Measurements from ENCODE around the gene ACTL7A. TPM values are rescaled to one million over a fixed set of nuclear protein-coding genes. Genes with fewer than 3 reads are reported as not detected.

The ACTL7A gene
- total and polyA plus RNA-seq, 2 experiments from 2014 or later = not detected

DNA sequence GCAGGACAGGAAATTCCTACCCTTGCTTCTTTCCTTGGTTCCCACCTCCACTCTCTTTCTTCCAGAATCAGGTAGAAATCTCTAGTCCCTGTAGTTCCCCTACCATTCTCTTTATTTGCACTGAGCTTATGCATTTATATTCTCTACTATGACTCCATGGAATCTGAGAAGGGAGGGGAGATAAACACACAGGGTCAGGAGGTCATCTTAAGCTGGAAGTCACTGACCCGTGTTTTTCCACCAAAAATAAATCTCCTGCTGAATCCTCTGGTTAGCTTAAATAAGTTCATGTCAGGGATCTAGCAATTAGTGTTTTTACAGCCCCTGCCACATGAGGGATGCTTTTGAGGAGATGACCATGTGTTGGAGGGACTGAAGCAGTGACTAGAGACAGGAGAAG, 10.0 kb upstream of the ACTL7A start:
- no peaks in the 10 kb centered on the region for H3K9me2 ChIP-seq (ENCODE audit: insufficient read depth)
- H3K27ac ChIP-seq (ENCODE audit: low read depth) = no peak overlapping the region
- no peaks in the 10 kb centered on the region for H3K36me3 Mint-ChIP-seq (ENCODE audit: low read depth)
- peaks cover 8% of the 10 kb centered on the region for H3K27me3 Mint-ChIP-seq (ENCODE audit: insufficient read depth, low read depth, poor library complexity)
- H3K4me1 ChIP-seq (ENCODE audit: insufficient read depth) = no peaks in the 10 kb centered on the region
- no peak overlapping the region for H3K4me2 ChIP-seq
- DNase-seq (ENCODE audit: low spot score) (no peak), ATAC-seq (no peak)
- H3K9me3 Mint-ChIP-seq = no peaks in the 10 kb centered on the region
- H3K79me2 ChIP-seq (replicated peaks; ENCODE audit: insufficient read depth) = no peaks in the 10 kb centered on the region
- no peak overlapping the region for H3K27ac Mint-ChIP-seq
- no peak for TF ChIP-seq CREB1 (CRISPR knock-in tag; IDR thresholded peaks at IDR 0.05; ENCODE audit: low read depth)
- TF ChIP-seq, protein P1, sequence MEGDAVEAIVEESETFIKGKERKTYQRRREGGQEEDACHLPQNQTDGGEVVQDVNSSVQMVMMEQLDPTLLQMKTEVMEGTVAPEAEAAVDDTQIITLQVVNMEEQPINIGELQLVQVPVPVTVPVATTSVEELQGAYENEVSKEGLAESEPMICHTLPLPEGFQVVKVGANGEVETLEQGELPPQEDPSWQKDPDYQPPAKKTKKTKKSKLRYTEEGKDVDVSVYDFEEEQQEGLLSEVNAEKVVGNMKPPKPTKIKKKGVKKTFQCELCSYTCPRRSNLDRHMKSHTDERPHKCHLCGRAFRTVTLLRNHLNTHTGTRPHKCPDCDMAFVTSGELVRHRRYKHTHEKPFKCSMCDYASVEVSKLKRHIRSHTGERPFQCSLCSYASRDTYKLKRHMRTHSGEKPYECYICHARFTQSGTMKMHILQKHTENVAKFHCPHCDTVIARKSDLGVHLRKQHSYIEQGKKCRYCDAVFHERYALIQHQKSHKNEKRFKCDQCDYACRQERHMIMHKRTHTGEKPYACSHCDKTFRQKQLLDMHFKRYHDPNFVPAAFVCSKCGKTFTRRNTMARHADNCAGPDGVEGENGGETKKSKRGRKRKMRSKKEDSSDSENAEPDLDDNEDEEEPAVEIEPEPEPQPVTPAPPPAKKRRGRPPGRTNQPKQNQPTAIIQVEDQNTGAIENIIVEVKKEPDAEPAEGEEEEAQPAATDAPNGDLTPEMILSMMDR (conservative IDR thresholded peaks at IDR 0.05; ENCODE audit: low read depth in 2 of 2) = no peak
- TF ChIP-seq, protein P2, sequence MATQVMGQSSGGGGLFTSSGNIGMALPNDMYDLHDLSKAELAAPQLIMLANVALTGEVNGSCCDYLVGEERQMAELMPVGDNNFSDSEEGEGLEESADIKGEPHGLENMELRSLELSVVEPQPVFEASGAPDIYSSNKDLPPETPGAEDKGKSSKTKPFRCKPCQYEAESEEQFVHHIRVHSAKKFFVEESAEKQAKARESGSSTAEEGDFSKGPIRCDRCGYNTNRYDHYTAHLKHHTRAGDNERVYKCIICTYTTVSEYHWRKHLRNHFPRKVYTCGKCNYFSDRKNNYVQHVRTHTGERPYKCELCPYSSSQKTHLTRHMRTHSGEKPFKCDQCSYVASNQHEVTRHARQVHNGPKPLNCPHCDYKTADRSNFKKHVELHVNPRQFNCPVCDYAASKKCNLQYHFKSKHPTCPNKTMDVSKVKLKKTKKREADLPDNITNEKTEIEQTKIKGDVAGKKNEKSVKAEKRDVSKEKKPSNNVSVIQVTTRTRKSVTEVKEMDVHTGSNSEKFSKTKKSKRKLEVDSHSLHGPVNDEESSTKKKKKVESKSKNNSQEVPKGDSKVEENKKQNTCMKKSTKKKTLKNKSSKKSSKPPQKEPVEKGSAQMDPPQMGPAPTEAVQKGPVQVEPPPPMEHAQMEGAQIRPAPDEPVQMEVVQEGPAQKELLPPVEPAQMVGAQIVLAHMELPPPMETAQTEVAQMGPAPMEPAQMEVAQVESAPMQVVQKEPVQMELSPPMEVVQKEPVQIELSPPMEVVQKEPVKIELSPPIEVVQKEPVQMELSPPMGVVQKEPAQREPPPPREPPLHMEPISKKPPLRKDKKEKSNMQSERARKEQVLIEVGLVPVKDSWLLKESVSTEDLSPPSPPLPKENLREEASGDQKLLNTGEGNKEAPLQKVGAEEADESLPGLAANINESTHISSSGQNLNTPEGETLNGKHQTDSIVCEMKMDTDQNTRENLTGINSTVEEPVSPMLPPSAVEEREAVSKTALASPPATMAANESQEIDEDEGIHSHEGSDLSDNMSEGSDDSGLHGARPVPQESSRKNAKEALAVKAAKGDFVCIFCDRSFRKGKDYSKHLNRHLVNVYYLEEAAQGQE (IDR thresholded peaks at IDR 0.05; ENCODE audit: unreplicated experiment) = no peak
- no peak for TF ChIP-seq EZH2 (IDR thresholded peaks at IDR 0.05; ENCODE audit: low read depth, unreplicated experiment)
- no peaks in the 10 kb centered on the region for H3K4me1 Mint-ChIP-seq
- H3K4me3 Mint-ChIP-seq = no peak overlapping the region
- H3K27me3 ChIP-seq (ENCODE audit: insufficient read depth) = no peaks in the 10 kb centered on the region
- no peaks in the 10 kb centered on the region for H4K20me1 ChIP-seq (replicated peaks; ENCODE audit: insufficient read depth)
- no peak overlapping the region for H2AFZ ChIP-seq
- no peak overlapping the region for H3K4me3 ChIP-seq
- no peaks in the 10 kb centered on the region for H3F3A ChIP-seq (replicated peaks; ENCODE audit: low read depth)
- H3K36me3 ChIP-seq (ENCODE audit: insufficient read depth) = no peaks in the 10 kb centered on the region

DNA sequence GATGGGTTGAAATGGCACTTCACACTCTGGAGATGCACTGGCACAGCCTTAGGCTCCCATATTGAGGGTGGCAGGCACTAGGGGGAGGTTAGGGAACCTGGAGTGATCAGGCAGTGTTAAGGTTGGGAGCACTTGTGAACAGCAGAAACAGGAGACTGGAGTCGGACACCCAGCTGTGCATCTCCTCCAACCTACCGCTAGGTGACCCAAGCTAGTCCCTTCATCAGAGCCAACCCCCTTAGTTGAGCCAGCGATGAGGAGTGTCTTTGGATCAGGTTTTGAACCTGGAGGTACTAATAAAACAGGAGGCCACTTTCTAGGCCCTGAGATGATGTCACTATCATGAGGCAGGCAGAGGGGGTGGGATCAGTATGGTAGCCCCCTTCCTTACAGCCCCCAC, 8.0 kb upstream of the ACTL7A start:
- no peak overlapping the region for H2AFZ ChIP-seq
- H3K36me3 ChIP-seq (ENCODE audit: insufficient read depth) = no peaks in the 10 kb centered on the region
- H3K36me3 Mint-ChIP-seq (ENCODE audit: low read depth) = no peaks in the 10 kb centered on the region
- no peaks in the 10 kb centered on the region for H4K20me1 ChIP-seq (replicated peaks; ENCODE audit: insufficient read depth)
- H3K4me3 ChIP-seq = no peak overlapping the region
- no peaks in the 10 kb centered on the region for H3K9me3 Mint-ChIP-seq
- peak; percentile 42 for DNase-seq (ENCODE audit: low spot score)
- ATAC-seq = peak; percentile 70
- H3K27ac ChIP-seq (ENCODE audit: low read depth) = no peak overlapping the region
- H3K4me2 ChIP-seq = no peak overlapping the region
- H3F3A ChIP-seq (replicated peaks; ENCODE audit: low read depth) = no peaks in the 10 kb centered on the region
- TF ChIP-seq, protein P3, sequence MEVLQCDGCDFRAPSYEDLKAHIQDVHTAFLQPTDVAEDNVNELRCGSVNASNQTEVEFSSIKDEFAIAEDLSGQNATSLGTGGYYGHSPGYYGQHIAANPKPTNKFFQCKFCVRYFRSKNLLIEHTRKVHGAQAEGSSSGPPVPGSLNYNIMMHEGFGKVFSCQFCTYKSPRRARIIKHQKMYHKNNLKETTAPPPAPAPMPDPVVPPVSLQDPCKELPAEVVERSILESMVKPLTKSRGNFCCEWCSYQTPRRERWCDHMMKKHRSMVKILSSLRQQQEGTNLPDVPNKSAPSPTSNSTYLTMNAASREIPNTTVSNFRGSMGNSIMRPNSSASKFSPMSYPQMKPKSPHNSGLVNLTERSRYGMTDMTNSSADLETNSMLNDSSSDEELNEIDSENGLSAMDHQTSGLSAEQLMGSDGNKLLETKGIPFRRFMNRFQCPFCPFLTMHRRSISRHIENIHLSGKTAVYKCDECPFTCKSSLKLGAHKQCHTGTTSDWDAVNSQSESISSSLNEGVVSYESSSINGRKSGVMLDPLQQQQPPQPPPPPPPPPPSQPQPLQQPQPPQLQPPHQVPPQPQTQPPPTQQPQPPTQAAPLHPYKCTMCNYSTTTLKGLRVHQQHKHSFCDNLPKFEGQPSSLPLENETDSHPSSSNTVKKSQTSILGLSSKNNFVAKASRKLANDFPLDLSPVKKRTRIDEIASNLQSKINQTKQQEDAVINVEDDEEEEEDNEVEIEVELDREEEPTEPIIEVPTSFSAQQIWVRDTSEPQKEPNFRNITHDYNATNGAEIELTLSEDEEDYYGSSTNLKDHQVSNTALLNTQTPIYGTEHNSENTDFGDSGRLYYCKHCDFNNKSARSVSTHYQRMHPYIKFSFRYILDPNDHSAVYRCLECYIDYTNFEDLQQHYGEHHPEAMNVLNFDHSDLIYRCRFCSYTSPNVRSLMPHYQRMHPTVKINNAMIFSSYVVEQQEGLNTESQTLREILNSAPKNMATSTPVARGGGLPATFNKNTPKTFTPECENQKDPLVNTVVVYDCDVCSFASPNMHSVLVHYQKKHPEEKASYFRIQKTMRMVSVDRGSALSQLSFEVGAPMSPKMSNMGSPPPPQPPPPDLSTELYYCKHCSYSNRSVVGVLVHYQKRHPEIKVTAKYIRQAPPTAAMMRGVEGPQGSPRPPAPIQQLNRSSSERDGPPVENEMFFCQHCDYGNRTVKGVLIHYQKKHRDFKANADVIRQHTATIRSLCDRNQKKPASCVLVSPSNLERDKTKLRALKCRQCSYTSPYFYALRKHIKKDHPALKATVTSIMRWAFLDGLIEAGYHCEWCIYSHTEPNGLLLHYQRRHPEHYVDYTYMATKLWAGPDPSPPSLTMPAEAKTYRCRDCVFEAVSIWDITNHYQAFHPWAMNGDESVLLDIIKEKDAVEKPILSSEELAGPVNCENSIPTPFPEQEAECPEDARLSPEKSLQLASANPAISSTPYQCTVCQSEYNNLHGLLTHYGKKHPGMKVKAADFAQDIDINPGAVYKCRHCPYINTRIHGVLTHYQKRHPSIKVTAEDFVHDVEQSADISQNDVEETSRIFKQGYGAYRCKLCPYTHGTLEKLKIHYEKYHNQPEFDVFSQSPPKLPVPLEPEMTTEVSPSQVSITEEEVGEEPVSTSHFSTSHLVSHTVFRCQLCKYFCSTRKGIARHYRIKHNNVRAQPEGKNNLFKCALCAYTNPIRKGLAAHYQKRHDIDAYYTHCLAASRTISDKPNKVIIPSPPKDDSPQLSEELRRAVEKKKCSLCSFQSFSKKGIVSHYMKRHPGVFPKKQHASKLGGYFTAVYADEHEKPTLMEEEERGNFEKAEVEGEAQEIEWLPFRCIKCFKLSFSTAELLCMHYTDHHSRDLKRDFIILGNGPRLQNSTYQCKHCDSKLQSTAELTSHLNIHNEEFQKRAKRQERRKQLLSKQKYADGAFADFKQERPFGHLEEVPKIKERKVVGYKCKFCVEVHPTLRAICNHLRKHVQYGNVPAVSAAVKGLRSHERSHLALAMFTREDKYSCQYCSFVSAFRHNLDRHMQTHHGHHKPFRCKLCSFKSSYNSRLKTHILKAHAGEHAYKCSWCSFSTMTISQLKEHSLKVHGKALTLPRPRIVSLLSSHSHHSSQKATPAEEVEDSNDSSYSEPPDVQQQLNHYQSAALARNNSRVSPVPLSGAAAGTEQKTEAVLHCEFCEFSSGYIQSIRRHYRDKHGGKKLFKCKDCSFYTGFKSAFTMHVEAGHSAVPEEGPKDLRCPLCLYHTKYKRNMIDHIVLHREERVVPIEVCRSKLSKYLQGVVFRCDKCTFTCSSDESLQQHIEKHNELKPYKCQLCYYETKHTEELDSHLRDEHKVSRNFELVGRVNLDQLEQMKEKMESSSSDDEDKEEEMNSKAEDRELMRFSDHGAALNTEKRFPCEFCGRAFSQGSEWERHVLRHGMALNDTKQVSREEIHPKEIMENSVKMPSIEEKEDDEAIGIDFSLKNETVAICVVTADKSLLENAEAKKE (CRISPR knock-in tag; IDR thresholded peaks at IDR 0.05) = no peak
- TF ChIP-seq, protein P1 (conservative IDR thresholded peaks at IDR 0.05; ENCODE audit: low read depth in 2 of 2) = peak; percentile 26 to 35; a peak in 3 of 4 replicates
- H3K4me1 ChIP-seq (ENCODE audit: insufficient read depth) = no peaks in the 10 kb centered on the region
- H3K27ac Mint-ChIP-seq = no peak overlapping the region
- H3K79me2 ChIP-seq (replicated peaks; ENCODE audit: insufficient read depth) = no peaks in the 10 kb centered on the region
- no peaks in the 10 kb centered on the region for H3K9me2 ChIP-seq (ENCODE audit: insufficient read depth)
- no peaks in the 10 kb centered on the region for H3K4me1 Mint-ChIP-seq
- H3K27me3 Mint-ChIP-seq (ENCODE audit: insufficient read depth, low read depth, poor library complexity) = peaks cover 7% of the 10 kb centered on the region
- H3K27me3 ChIP-seq (ENCODE audit: insufficient read depth) = no peaks in the 10 kb centered on the region
- H3K4me3 Mint-ChIP-seq = no peak overlapping the region
